Endodermal cell (in vitro differentiated cells): ENCODE results near the gene LACRT. TPM values are rescaled to one million over a fixed set of nuclear protein-coding genes. Genes with fewer than 3 reads are reported as not detected.

Source experiments
- DNase-seq: peaks from one replicate; pipeline ENCODE4 v3.0.0-alpha.2; 2017
- H3K27ac ChIP-seq: 2 replicates; pipeline ENCODE4 v1.5.1; 2013; ENCODE audit warnings: mild to moderate bottlenecking, low read depth, low read length, moderate library complexity
- H3K27me3 ChIP-seq: 2 replicates; pipeline ENCODE4 v1.6.1; 2013; ENCODE audit warnings: mild to moderate bottlenecking, low read length, moderate library complexity; ENCODE audit not compliant: insufficient read depth, control insufficient read depth, poor library complexity, severe bottlenecking
- H3K36me3 ChIP-seq: 2 replicates; pipeline ENCODE4 v1.7.0; 2013; ENCODE audit warnings: mild to moderate bottlenecking, low read length, moderate library complexity; ENCODE audit not compliant: control insufficient read depth, insufficient read depth
- H3K4me1 ChIP-seq: one replicate; pipeline ENCODE4 v1.7.0; 2013; ENCODE audit warnings: low read length; ENCODE audit not compliant: control insufficient read depth, insufficient read depth
- H3K4me3 ChIP-seq: 2 replicates; pipeline ENCODE4 v1.5.1; 2013; ENCODE audit warnings: mild to moderate bottlenecking, low read length, moderate library complexity
- H3K9ac ChIP-seq: 2 replicates; pipeline ENCODE4 v1.6.1; 2013; ENCODE audit warnings: mild to moderate bottlenecking, low read length, moderate library complexity; ENCODE audit not compliant: poor library complexity, severe bottlenecking; ENCODE audit errors: extremely low read depth
- H3K9me3 ChIP-seq: 2 replicates; pipeline ENCODE4 v1.6.1; 2013; ENCODE audit warnings: mild to moderate bottlenecking, low read length, moderate library complexity; ENCODE audit not compliant: control insufficient read depth
- H3K27ac Mint-ChIP-seq: 2 replicates; pipeline ENCODE4 v1.8.0; 2020; ENCODE audit warnings: mixed read lengths
- H3K27me3 Mint-ChIP-seq: 2 replicates; pipeline ENCODE4 v1.8.0; 2021; ENCODE audit warnings: mild to moderate bottlenecking, mixed read lengths; ENCODE audit not compliant: insufficient read depth
- H3K36me3 Mint-ChIP-seq: 2 replicates; pipeline ENCODE4 v1.8.0; 2020; ENCODE audit warnings: low read depth, mixed read lengths
- H3K4me1 Mint-ChIP-seq: 2 replicates; pipeline ENCODE4 v1.8.0; 2020; ENCODE audit warnings: mixed read lengths
- H3K4me3 Mint-ChIP-seq: 2 replicates; pipeline ENCODE4 v1.8.0; 2020; ENCODE audit warnings: mild to moderate bottlenecking, moderate library complexity, mixed read lengths
- H3K9me3 Mint-ChIP-seq: 2 replicates; pipeline ENCODE4 v1.8.0; 2020; ENCODE audit warnings: mild to moderate bottlenecking, mixed read lengths
- CTCF ChIP-seq: fragments of 200-600 bp; sonication (generic); conservative IDR thresholded peaks from 2 replicates; pipeline ENCODE4 v1.5.0; 2021; ENCODE audit warnings: antibody characterized with exemption, mild to moderate bottlenecking
- WGBS, 2 experiments: methylation state at CpG; one replicate each; pipeline versions ENCODE4 v1.1.5 to v1.1.7; 2013; ENCODE audit warnings: missing lambda C conversion rate in 2 of 2, mixed read lengths in 1 of 2; ENCODE audit not compliant: insufficient coverage in 1 of 2, insufficient read length in 1 of 2; 5-methylcytosine and 5-hydroxymethylcytosine counted together
- total RNA-seq, 2 donors: library from RNA; stranded (reverse); fragmentation: NEBNext Ultra II Directional in 1 of 2; extraction: Animal tissue kit (Norgen Biotek cat#: 25700) in 1 of 2; gene quantifications; 2 replicates in 1 of 2; 3 replicates in 1 of 2; pipeline ENCODE4 v1.2.1, GENCODE V29; 2021

The LACRT gene
- total RNA-seq, 2 donors from 2014 or later: not detected

- Histone ChIP-seq H3K4me1 (peaks cover 8% of the 10 kb centered on the region), H3K9me3 (no peaks in the 10 kb centered on the region), H3K4me3 (no peak overlapping the region), H3K36me3 (no peaks in the 10 kb centered on the region), H3K27me3 (peaks cover 53% of the 10 kb centered on the region), H3K9ac (no peak overlapping the region), H3K27ac (no peak overlapping the region)
- DNase-seq: no peak
- no peak overlapping the region for H3K27ac Mint-ChIP-seq
- H3K36me3 Mint-ChIP-seq: no peaks in the 10 kb centered on the region
- no peak for TF ChIP-seq CTCF
- H3K4me3 Mint-ChIP-seq: no peak overlapping the region
- WGBS, 2 experiments: 80 to 85% methylated on average over 4 to 6 of the region's 6 CpGs
- H3K4me1 Mint-ChIP-seq: peaks cover 12% of the 10 kb centered on the region
- no peaks in the 10 kb centered on the region for H3K9me3 Mint-ChIP-seq
- peaks cover 70% of the 10 kb centered on the region for H3K27me3 Mint-ChIP-seq
Measured at GRCh38 chr12:54608156-54608555, 26.5 kb downstream of the LACRT start.

- Mint-ChIP-seq H3K27me3 (peaks cover 60% of the 10 kb centered on the region), H3K27ac (no peak overlapping the region), H3K4me3 (no peak overlapping the region), H3K9me3 (no peaks in the 10 kb centered on the region), H3K4me1 (peaks cover 12% of the 10 kb centered on the region), H3K36me3 (no peaks in the 10 kb centered on the region)
- no peak overlapping the region for H3K27ac ChIP-seq
- no peak for TF ChIP-seq CTCF
- no peaks in the 10 kb centered on the region for H3K9me3 ChIP-seq
- no peaks in the 10 kb centered on the region for H3K36me3 ChIP-seq
- 67% methylated on average over 2 of the region's 4 CpGs for WGBS, 2 experiments
- H3K9ac ChIP-seq: no peak overlapping the region
- peaks cover 38% of the 10 kb centered on the region for H3K27me3 ChIP-seq
- peaks cover 8% of the 10 kb centered on the region for H3K4me1 ChIP-seq
- peak; percentile 42 for DNase-seq
- H3K4me3 ChIP-seq: no peak overlapping the region
Measured at GRCh38 chr12:54606556-54606955, 28.1 kb downstream of the LACRT start.

GRCh38 chr12:54605138-54605970, 29.3 kb downstream of the LACRT start:
- Histone ChIP-seq H3K27me3 (peaks cover 27% of the 10 kb centered on the region), H3K4me3 (no peak overlapping the region), H3K9me3 (no peaks in the 10 kb centered on the region), H3K4me1 (peaks cover 8% of the 10 kb centered on the region), H3K9ac (no peak overlapping the region), H3K27ac (no peak overlapping the region), H3K36me3 (no peaks in the 10 kb centered on the region)
- no peak overlapping the region for H3K27ac Mint-ChIP-seq
- H3K27me3 Mint-ChIP-seq: peaks cover 56% of the 10 kb centered on the region
- no peak overlapping the region for H3K4me3 Mint-ChIP-seq
- no peaks in the 10 kb centered on the region for H3K9me3 Mint-ChIP-seq
- 93 to 100% methylated on average over 1 to 4 of the region's 6 CpGs for WGBS, 2 experiments
- TF ChIP-seq CTCF: no peak
- DNase-seq: peak; percentile 24
- no peaks in the 10 kb centered on the region for H3K36me3 Mint-ChIP-seq
- peaks cover 12% of the 10 kb centered on the region for H3K4me1 Mint-ChIP-seq
